GM18499 (cell line): Measurements from ENCODE around the gene TNK1.
"Not testable (repeated sequence)": the region's sequence is repeated elsewhere in the genome, so short reads cannot be mapped to it uniquely, and the experiment has no call there.

ENCODE experiments used
- ATAC-seq: cut with Tn5 transposase; IDR thresholded peaks from one replicate; pipeline ENCODE4 v1.9.1; 2021; ENCODE audit warnings: moderate number of reproducible peaks; ENCODE audit not compliant: insufficient read depth, unreplicated experiment

TNK1 gene

GRCh38 chr17:7354262-7354843, 26.5 kb upstream of the TNK1 start:
- ATAC-seq, result no peak

GRCh38 chr17:7355053-7355452, 25.8 kb upstream of the TNK1 start, which contains the start of gene TMEM95:
TSS of gene TMEM95 (plus strand) at chr17:7355156. CDS start at chr17:7355205, 49 bp downstream.
- no peak for ATAC-seq

GRCh38 chr17:7355573-7355972, 25.3 kb upstream of the TNK1 start:
- ATAC-seq, result no peak

- no peak for ATAC-seq
Observed at GRCh38 chr17:7356072-7356549, 24.8 kb upstream of the TNK1 start.

GRCh38 chr17:7356756-7357155, 24.1 kb upstream of the TNK1 start:
- no peak for ATAC-seq

- ATAC-seq, result no peak
Observed at GRCh38 chr17:7357381-7357780, 23.5 kb upstream of the TNK1 start.

- no peak for ATAC-seq
Observed at GRCh38 chr17:7361906-7362305, 19.0 kb upstream of the TNK1 start.

GRCh38 chr17:7363311-7363710, 17.6 kb upstream of the TNK1 start:
- no peak for ATAC-seq

- not testable (repeated sequence) for ATAC-seq
Observed at GRCh38 chr17:7365963-7366362, 14.9 kb upstream of the TNK1 start.

- no peak for ATAC-seq
Observed at GRCh38 chr17:7367083-7367482, 13.8 kb upstream of the TNK1 start.

GRCh38 chr17:7367918-7368598, 12.8 kb upstream of the TNK1 start:
- no peak for ATAC-seq

GRCh38 chr17:7368599-7368994, 12.3 kb upstream of the TNK1 start:
- ATAC-seq, result not testable (repeated sequence)

GRCh38 chr17:7369825-7370224, 11.1 kb upstream of the TNK1 start:
- no peak for ATAC-seq

- ATAC-seq, result no peak
Observed at GRCh38 chr17:7370853-7371252, 10.0 kb upstream of the TNK1 start.

GRCh38 chr17:7374353-7374752, 6.5 kb upstream of the TNK1 start:
- no peak for ATAC-seq

- no peak for ATAC-seq
Observed at GRCh38 chr17:7379134-7379533, 1.8 kb upstream of the TNK1 start.

GRCh38 chr17:7380321-7380720, 568 bp upstream of the TNK1 start:
- no peak for ATAC-seq

- no peak for ATAC-seq
Observed at GRCh38 chr17:7382901-7383300, 2.0 kb downstream of the TNK1 start.

GRCh38 chr17:7383371-7383741, 2.5 kb downstream of the TNK1 start:
- no peak for ATAC-seq

GRCh38 chr17:7383742-7384488, 3.0 kb downstream of the TNK1 start:
- ATAC-seq, result no peak

GRCh38 chr17:7384489-7385081, 3.7 kb downstream of the TNK1 start:
- ATAC-seq, result no peak
